ENCODE measurements around the gene MCCC2. TPM values are rescaled to one million over a fixed set of nuclear protein-coding genes. Genes with fewer than 3 reads are reported as not detected.

The MCCC2 gene
- total and polyA plus RNA-seq, 10 of the 15 experiments (the other 5 are each of a cell fraction or from before 2014, with no cell fraction given), result 22.2 to 106 (median 77.7) TPM

GRCh38 chr5:71623221-71623794 is 36.2 kb downstream of the MCCC2 start:
- H3K27ac ChIP-seq (ENCODE audit: control insufficient read depth, insufficient read depth), result no peak overlapping the region
- ChIA-PET CTCF (no interaction called here), RAD21 (ENCODE audit: unreplicated experiment) (no interaction called here), SMC1A (ENCODE audit: uncharacterized antibody, unreplicated experiment) (interaction anchor here (2.1 kb wide), 1 partner anchor 42 kb away, joined by 5 read pairs; no protein-coding TSS in a partner anchor), POLR2A (no interaction called here)
- H2AFZ ChIP-seq (ENCODE audit: control insufficient read depth, low read depth, low read length), result no peak overlapping the region
- H3K79me2 ChIP-seq (ENCODE audit: control insufficient read depth, insufficient read depth, low read length), result peaks cover 1% of the 10 kb centered on the region; the same call in 1 of the 2 replicates
- WGBS (ENCODE audit: insufficient coverage, insufficient replicate concordance, low lambda C conversion rate, missing lambda C conversion rate), result 87% methylated on average over 10 of the region's 10 CpGs
- H3K4me3 ChIP-seq, result no peak overlapping the region
- H4K20me1 ChIP-seq (ENCODE audit: control insufficient read depth, insufficient read depth), result no peaks in the 10 kb centered on the region
- no peak for DNase-seq (ENCODE audit: low read depth, low spot score)
- FAIRE-seq, result no peak
- intact Hi-C loops (cut with micrococcal nuclease; ENCODE audit: unreplicated experiment) (no loop called here), in situ Hi-C loops (cut with MboI) (no loop called here)
- H3K9ac ChIP-seq (ENCODE audit: control insufficient read depth, insufficient read depth, low read length), result no peak overlapping the region
- H3K9me3 ChIP-seq (replicated peaks; ENCODE audit: control insufficient read depth, insufficient read depth, low read length), result no peaks in the 10 kb centered on the region
- H3K27me3 ChIP-seq (replicated peaks in 1 of 2; ENCODE audit: control insufficient read depth in 2 of 2, insufficient read depth in 2 of 2, low read length in 1 of 2), result no peaks in the 10 kb centered on the region
- peaks cover 4 to 7% of the 10 kb centered on the region in 2 experiments; a peak in 2 of 4 replicates for H3K36me3 ChIP-seq (ENCODE audit: control insufficient read depth in 2 of 2, insufficient read depth in 2 of 2, low read length in 1 of 2)
- no TSS peak for BruUV-seq (replicated peaks)
- H3K4me2 ChIP-seq (ENCODE audit: control insufficient read depth, insufficient read depth), result no peak overlapping the region
- no peaks in the 10 kb centered on the region for H3K4me1 ChIP-seq (ENCODE audit: control insufficient read depth, insufficient read depth, low read length)
- ATAC-seq, result no peak
- no peak for TF ChIP-seq CHD2 (IDR thresholded peaks at IDR 0.05; ENCODE audit: borderline replicate concordance, low read depth, low read length)
- TF ChIP-seq CBFB (IDR thresholded peaks at IDR 0.05; ENCODE audit: low read depth), result no peak
- TF ChIP-seq CBX5 (IDR thresholded peaks at IDR 0.05; ENCODE audit: low read depth), result no peak
- no peak for TF ChIP-seq FOS (IDR thresholded peaks at IDR 0.05; ENCODE audit: borderline replicate concordance, extremely low read depth, insufficient read length)
- no peak for TF ChIP-seq IKZF2 (IDR thresholded peaks at IDR 0.05)
- no peak for TF ChIP-seq IRF3 (IDR thresholded peaks at IDR 0.05)
- no peak for TF ChIP-seq SREBF2 (IDR thresholded peaks at IDR 0.05; ENCODE audit: low read length)
- TF ChIP-seq RBBP5 (conservative IDR thresholded peaks at IDR 0.05), result no peak
- no peak for TF ChIP-seq EED (IDR thresholded peaks at IDR 0.05; ENCODE audit: low read depth)
- no peak for TF ChIP-seq ZSCAN29 (IDR thresholded peaks at IDR 0.05)
- TF ChIP-seq NKRF (conservative IDR thresholded peaks at IDR 0.05), result no peak
- no peak for TF ChIP-seq ZBTB40 (IDR thresholded peaks at IDR 0.05; ENCODE audit: borderline replicate concordance)
- no peak for TF ChIP-seq SUPT20H (IDR thresholded peaks at IDR 0.05; ENCODE audit: borderline replicate concordance, control insufficient read depth, low read depth, low read length)
